Colon (tissue), 2 donors: ENCODE data around the gene USP38.
"Not testable (repeated sequence)": the region's sequence is repeated elsewhere in the genome, so short reads cannot be mapped to it uniquely, and the experiment has no call there.

Experiments
- FAIRE-seq: peaks from 2 replicates; lab custom pipeline; 2012; peaks lifted over from hg19 to GRCh38; lab: Jason Lieb, UNC
- donor health status: control.
- donor health status: control.

USP38 gene

GRCh38 chr4:143184503-143185252 is at the start of gene USP38:
TSS of gene USP38 (plus strand) at chr4:143184917. CDS start at chr4:143185451, 534 bp downstream.
- no peak for FAIRE-seq

GRCh38 chr4:143135358-143135757 is 49.4 kb upstream of the USP38 start:
- no peak for FAIRE-seq

- FAIRE-seq = no peak
Measured at GRCh38 chr4:143140696-143141095, 44.0 kb upstream of the USP38 start.

- no peak for FAIRE-seq
Measured at GRCh38 chr4:143148521-143148920, 36.2 kb upstream of the USP38 start.

GRCh38 chr4:143156853-143157252 is 27.9 kb upstream of the USP38 start:
- no peak for FAIRE-seq

GRCh38 chr4:143163614-143164013 is 21.1 kb upstream of the USP38 start:
- no peak for FAIRE-seq

GRCh38 chr4:143166722-143167121 is 18.0 kb upstream of the USP38 start:
- FAIRE-seq = not testable (repeated sequence)

GRCh38 chr4:143178923-143179322 is 5.8 kb upstream of the USP38 start:
- FAIRE-seq = no peak

GRCh38 chr4:143183513-143184216 is 1.1 kb upstream of the USP38 start:
- peak; percentile 33 for FAIRE-seq

- FAIRE-seq = no peak
Measured at GRCh38 chr4:143184217-143184502, 557 bp upstream of the USP38 start.

GRCh38 chr4:143185253-143186107 is 763 bp downstream of the USP38 start:
- no peak for FAIRE-seq

GRCh38 chr4:143186212-143186611 is 1.5 kb downstream of the USP38 start:
- FAIRE-seq = no peak

GRCh38 chr4:143186649-143187048 is 1.9 kb downstream of the USP38 start:
- no peak for FAIRE-seq

- FAIRE-seq = peak; percentile 66
Measured at GRCh38 chr4:143188136-143189088, 3.7 kb downstream of the USP38 start.

- FAIRE-seq = no peak
Measured at GRCh38 chr4:143189528-143189927, 4.8 kb downstream of the USP38 start.

GRCh38 chr4:143195581-143195980 is 10.9 kb downstream of the USP38 start:
- FAIRE-seq = no peak

- FAIRE-seq = no peak
Measured at GRCh38 chr4:143196323-143196722, 11.6 kb downstream of the USP38 start.

GRCh38 chr4:143199503-143199902 is 14.8 kb downstream of the USP38 start:
- no peak for FAIRE-seq

GRCh38 chr4:143202824-143203223 is 18.1 kb downstream of the USP38 start:
- FAIRE-seq = no peak

GRCh38 chr4:143203577-143203976 is 18.9 kb downstream of the USP38 start:
- no peak for FAIRE-seq

- FAIRE-seq = no peak
Measured at GRCh38 chr4:143207555-143207954, 22.8 kb downstream of the USP38 start.

- FAIRE-seq = no peak
Measured at GRCh38 chr4:143212566-143212965, 27.8 kb downstream of the USP38 start.
